GM04504 (cell line): ENCODE measurements around the gene EXOC3L4.

ENCODE experiments used
- DNase-seq: peaks from one replicate; pipeline ENCODE4 v3.0.0-alpha.2; 2012; ENCODE audit warnings: low read depth

The EXOC3L4 gene

DNA sequence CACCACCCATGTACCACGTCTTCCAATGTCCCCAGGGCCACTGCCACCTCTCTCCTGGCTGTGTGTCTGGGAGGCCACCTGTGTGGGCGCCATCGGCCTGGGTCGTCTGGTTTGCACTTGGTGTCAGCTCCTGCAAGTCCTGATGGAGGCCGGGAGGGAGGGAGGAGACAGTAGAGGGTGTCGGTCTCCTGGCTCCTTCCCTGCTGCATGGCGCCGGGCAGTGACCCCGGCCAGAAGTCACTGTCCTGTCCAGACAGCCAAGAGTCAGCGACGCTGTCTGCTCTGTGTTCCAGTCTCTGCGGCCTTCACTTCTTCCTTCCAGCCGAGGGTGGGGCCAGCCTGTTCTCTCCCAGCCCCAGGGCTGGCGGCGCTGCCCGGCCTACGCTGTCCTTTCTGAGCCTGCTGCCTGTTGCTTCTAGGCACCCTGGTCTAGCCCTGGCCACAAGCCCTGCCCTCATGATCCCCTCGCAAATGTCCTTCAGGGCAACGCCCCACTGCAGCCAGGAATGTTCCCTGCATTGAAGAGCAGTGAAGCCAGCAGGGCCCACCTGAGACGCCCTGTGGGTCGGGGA lies 23.5 kb upstream of the EXOC3L4 start:
- DNase-seq: no peak

DNA sequence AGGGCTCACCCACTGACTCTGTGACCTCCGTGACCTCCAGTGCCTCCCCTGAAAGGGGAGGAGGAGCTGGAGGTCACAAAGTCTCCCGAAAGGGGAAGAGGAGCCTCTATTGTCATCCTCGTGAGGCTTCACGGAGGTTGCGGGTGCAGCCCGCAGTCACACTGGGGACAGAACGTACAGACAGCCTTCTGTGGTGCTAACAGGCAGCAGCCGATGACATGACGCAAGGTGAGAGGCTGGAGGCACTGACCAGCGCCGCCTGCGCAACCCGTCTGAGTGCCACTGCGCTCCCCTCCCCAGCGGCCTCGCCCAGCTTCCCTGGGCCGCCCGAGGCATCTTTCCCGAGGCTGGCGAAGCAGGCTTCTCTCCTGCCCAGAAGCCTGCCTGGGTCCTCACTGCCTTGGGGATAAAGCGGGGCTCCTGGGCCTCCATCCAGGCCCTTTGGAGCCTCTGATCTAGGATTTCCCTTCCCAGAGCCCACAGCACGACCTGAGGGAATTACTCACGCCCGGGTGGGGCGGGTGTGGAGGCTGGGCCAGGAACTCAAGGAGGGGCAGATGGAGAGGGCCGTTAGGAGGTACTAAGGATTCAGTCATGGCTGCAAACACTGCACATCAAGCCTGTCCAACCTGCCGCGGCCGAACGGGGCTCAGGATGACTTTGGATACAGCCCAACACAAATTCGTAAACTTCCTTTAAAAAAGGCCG lies 22.8 kb upstream of the EXOC3L4 start:
- DNase-seq: no peak

DNA sequence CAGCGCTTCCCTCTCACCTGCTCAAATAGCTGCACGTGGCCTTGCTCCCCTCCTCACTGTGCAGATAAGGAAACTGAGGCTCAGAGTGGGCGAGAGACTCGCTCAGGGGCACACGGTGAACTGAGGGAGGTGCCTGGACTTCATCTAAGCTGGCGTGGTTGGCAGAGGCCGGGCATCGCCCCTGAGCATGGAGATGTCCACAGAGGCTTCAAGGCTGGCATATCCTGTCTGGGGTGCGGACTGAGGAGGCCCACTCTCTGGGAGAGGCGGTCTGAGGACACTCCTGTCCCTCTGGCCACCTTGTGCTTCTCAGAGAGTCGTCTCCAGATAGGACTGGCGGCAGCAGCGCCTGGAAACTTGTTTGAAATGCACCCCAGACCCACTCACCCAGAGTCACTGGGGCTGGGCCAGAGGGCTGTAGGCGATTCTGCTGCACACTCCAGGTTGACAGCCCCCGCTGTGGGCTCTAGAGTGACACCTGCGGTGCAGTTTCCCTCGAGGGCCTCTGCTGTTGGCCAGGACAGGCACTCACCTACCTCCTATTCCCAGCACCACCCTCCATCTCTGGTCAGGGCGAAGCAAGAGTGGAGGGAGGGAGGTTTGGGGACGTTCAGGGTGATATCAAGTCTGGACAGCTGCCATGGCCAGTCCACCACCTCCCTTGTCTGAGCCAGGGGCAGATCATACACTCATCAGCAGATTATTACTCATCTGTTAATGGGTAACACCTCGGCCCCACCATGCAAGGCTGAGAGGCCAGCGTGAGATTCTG lies 21.7 kb upstream of the EXOC3L4 start:
- no peak for DNase-seq

DNA sequence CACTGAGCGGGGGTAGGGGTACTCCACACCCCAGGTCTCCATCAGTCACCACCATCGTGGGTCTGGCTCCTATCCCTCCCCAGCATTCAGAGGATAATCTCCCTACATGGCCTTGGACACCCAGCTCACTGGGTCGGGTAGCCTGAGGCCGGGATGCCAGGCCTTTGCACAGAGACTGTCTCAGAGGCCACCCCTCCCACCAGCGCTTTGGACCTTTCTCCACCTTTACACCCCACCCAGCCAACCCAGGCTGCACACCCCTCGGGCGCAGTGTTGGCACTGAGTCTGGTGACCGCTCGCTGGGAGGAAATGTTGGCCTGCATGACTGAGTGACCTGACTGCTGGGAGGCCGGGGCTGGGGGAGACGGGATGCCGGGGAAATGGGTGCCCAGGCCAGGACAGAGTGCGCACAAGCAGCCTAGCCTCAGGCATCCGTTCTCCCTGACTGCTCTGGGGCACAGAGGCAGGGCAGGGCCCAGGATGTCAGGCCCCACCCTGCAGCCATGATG lies 21.1 kb upstream of the EXOC3L4 start:
- DNase-seq: no peak

DNA sequence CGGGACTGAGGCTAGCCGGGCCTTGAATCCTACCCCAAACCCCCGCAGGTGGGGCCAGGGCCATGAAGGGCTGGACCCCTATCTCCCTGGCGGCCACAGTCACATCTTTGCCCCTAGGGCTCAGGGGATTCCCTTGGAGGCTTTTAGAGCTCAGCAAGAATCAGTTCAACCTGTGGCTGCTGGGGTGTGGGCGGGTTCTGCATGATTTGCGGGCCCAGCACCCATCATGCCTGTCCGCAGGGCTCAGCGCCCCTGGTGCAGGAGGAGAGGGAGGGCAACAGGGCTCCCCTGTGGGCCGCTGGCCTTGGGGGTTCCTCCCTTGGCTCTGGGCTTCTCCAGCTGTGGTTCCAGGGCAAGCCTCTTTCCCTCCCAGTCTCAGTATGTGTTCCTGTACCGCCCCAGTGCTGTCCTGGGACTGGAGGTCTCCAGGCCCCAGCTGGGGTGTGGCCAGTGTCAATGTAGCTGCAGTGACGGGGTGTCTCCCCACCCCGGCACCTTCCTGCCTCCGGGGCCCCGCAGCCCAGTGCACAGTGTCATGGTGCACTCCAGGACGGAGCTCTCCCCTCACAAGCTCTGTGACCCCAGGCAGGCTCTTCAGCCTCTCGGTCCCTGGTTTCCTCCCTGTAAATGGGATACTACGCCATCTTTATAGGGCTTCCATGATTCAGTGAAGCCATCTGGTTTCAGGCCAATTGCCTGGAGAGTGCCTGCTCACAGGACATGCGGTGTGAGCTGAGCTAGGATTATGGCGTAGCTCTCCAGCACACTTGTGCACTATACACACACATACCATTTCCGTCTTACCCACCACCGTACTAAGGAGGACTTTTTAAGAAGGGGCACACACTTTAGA lies 20.4 kb upstream of the EXOC3L4 start:
- no peak for DNase-seq

DNA sequence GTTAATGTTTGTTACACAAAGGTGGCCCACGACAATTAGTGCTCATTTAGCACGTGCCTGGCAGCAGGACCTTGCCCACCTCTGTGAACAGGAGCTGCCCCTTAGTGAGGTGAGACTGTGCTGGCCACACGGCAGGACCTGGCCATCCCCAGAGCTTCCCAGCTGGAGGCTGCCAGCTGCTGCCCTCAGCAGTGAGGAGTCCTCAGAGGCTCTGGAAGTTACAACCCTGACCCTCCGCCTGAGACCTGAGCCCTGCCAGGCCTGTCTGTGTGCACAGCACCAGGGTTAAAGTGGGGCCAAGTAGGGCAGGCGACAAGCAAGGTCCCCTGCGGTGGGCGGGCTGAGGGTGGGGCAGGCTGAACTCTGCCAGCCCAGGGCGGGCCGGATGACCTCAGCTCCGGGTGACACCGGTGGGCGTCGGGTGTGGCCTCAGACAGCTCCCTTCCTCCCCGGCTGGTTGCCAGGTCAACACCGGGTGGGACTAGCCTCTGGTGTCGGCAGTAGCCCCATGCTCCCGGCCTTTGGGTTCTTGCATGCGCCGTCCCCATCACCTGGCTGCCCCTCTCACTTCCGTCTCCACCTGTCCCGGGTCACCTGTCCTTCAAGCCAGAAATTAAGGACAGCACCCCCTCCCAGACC lies 19.7 kb upstream of the EXOC3L4 start:
- no peak for DNase-seq

DNA sequence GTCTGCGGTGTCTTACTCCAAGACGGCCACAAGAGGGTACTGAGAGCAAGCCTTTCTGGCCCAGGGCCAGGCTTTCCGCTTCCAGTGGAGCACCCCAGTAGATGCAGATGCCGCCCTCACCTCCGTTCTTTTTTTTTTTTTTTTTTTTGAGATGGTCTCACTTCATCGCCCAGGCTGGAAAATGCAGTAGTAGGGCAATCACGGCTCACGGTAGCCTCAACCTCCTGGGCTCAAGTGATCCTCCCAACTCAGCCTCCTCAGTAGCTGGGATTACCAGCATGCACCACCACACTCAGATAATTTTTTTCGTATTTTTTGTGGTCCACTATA lies 16.1 kb upstream of the EXOC3L4 start:
- peak; percentile 45 for DNase-seq

DNA sequence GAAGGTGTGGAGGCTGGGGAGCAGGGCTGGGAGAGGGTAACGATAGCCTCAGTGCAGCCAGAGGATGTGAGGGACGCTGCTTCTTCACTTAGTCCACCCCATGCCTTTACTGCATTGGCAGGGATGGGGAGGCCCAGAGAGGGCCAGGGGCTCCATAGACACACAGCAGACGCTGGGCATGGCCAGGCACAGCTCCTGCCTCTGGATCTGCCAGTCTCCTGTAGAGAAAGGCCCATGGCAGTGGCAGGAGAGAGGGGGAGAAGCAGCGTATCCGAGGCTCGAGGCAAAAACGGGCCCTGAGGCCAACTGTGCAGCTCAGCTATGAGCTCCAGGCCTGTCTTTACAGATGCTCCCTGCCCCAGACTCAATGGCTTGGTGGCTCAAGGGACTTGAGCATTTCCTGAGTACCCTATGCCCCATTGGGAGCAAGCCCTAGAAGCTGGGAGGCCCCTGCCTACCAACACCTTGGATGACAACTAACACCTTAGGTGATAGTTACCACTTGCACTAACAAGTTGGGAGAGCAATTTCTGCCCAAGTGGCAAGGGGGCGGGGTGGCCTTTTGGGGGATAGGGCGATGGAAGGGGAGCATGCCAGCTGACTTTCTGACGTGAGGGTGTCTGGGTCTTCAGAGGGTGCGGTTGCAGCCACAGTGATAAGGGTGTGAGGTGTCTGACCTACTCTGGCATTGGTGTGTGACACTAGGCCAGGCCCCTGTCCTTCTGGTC lies 15.5 kb upstream of the EXOC3L4 start:
- no peak for DNase-seq

DNA sequence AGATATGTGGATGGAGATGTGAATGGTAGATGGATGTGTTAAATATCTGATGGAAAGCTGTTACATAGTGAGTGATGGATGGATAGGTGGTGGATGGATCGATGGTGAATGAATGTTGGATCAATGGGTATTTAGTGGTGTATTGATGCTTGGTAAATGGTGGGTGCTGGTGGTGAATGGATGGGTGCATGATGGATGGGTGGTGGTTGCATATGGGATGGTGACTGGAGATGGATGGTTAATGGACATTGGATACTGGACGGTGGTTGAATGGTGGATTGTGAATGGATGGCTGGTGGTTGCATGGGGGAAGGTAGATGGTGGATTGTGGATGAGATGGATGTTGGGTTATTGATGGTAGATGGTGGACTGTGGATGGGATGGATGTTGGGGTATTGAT lies 12.6 kb upstream of the EXOC3L4 start:
- no peak for DNase-seq

DNA sequence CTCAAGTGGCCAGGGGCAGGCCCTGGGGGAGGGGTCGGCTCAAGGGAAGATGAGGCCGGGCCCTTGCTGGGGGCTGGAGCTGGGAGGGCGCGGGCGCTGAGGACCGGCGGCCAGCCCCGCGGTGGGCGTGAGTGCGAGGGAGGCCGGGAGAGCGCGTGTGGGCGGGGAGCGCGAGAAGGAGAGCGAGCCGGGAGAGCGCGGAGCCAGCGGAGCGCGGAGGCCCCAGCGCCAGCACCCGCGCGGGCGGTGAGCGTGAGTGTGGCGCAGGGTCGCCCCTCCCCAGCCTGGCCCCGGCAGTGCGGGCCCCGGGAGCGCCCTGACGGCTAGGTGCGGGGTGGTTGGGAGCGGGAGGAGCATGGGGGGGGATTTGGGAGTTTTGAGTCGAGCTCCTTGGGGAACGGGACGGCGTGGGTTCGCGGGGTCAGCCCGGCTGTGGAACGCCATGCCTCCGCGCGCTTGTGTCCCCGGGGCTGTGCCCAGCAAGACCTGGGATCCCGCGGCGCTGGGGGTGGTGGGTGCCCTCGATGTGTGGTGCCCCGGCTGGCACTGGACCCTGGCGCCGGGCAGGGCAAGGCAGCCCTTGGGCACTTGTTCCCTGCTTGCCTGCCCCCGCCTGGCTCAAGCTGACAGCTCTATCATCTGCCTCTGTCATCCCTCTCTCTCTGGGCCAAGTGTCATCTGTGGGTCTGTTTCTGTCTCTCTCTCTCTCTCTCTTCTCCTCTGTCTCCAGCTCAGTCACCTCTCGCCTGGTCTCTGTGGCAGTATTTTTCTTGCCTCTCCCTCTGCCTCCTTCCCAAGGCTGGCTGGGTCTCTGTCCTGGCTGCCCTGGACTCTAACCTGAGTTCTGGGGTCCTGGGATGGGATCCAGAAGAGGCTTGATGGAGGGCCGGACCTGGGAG lies 10.3 kb upstream of the EXOC3L4 start, which contains the start of gene LBHD2:
LBHD2 (plus strand) TSS at position 190 of the 899 bp plus-strand sequence. CDS start 1,803 bp downstream, outside the sequence.
- no peak for DNase-seq

DNA sequence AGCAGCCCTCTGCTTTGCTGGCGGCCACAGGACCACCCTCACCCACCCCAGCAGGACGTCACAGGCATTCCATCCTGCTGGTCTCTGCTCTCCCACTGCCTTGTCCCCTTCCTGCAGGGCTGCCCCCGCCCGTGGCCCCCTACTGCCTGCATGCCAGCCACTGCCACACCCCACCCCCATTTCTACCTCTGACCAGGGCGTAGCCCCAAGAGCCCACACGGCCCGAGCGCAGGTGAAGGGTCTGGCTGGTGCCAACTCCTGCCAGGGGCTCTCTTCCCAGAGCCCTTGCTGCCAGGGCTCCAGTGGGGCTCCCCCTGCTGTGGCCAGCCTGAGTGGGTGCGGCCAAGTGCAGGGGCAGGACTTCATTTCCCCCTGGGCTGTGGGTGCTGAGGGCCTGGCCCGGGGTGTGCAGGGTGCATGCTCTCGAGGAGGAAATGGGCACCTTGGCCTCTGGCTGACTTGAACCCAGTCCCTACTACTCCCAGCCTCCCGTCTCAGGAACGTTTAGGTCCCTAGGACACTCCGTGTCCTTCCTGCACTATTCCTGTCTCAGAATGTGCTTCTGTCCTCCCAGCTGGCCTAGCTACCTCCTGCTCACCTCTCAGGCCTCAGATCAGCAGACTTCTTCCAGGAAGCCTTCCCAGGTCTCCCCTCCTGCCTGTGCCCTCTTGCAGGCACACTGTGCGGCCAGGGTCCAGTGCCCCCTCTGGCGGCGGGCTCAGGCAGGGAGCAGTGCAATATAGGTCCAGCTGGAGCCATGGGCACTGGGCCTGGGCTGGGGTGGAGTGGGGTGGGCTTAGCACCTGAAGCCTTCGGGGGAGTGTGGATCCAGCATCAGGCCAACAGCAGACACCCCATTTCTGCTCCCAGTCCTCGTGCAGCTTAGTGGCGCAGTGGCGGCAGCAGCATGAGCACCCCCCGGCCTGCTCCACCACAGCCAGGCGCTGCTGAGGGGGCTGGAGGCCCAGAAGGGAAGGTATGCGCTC lies 9.1 kb upstream of the EXOC3L4 start:
- no peak for DNase-seq

DNA sequence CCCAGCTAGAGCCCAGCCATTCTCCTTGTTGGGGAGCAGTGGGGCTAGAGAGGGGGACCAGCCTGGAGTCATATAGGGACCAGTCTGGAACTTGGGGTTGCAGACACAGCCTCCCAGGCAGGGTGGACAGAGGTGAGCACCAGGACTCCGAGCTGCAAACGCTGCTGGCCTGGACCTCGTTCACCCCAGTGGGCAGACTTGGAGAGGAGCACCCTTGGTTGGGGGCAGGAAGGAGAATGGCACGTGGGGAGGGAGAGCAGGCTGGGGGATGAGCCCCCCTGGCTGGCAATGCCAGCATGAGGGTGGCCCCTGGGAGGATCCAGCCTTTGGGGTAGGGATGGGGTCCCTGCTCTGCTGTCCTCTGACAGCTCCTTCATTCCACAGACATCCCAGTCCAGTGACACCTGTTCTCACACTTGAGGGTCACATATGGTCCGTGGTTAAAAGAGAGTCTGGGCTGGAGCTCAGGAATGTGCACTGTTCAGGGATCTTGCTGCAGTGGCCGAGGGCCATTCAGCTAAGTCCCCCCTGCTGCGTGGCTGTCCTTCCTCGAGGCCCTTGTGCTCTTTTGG lies 7.7 kb upstream of the EXOC3L4 start:
- no peak for DNase-seq

DNA sequence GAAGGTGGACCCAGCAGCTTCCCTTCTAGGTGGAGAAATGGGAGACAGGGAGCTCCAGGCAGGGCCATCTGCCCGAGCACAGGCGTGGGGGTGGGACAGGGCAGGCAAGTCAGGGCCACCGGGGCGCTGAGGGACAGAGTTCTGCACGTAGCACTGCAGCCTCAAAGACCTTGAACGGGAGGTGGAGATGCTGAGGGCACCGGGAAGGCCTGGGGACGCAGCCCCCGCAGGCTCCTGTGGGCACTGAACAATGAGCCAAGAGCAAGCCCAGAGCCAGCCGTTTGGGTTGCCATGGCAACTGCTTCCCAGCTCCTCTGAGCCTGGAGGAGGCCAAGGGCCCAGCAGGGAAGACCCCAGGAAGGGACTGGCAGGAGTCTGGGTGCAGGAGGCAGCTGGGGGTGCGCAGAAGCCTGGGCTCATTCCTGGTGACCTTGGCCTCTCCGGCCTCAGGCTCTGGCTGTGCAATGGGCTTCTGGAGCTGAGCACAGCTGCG lies 7.1 kb upstream of the EXOC3L4 start:
- no peak for DNase-seq

DNA sequence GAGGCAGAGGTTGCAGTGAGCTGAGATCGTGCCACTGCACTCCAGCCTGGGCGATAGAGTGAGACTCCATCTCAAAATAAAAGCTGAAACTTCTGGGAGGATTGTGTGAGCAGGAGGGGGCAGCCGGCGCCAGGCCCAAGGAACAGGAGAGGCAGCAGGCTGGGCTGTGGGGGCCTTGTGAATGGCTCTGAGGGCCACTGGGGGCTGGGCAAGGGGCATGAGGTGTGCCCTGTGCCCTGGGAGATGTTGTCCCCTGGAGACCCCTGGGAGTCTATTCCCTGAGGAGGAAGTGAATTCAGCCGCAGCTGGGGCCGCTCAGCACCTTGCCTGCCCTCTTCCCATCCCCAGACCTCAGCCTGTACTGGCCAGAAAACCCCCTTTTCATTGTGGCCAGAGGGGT lies 5.6 kb upstream of the EXOC3L4 start:
- no peak for DNase-seq

DNA sequence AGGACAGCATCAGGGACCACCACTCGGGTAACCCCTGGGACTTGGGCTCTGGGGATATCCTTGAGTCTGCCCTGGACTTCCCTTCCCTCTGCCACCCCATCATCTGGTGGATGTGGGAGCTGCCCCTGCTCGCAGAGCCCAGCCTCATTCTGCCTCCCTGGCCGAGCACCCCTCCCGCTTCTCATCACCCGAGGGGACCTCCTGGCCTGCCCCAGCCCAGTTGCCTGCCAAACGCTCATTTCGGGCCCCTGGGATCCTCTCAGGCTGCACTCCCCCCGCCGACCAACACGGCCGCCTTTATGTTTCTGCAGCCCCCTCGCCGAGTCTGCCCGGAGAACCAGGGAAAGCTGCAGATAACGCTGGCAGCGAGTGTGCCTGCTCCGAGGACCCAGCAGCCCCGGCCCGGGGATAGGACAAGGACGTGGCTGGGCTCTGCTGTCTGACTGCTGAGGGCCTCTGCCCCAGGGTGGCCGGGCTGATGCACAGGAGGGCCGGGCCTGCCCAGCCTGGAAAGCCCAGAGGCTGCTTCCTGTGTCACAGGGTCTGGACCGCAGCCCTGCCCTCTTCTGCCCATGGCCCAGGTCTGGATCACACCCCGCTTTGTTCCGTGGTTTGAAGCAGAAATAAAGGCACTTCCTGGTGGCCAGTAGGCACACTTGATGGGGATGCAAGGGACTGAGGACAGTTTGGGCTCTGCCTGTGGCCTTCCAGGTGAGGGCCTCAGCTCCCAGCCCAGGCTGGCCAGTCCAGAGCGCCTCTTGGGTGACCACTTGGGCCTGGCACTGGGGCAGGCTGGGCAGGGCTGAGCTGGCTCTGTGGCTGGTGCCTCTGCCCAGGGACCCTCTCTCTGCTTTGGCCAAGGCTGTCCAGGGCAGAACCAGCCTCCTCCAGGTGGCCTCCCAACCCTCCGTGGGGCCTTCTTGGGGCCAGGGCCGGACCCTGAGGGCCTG lies 4.9 kb upstream of the EXOC3L4 start:
- DNase-seq: no peak

DNA sequence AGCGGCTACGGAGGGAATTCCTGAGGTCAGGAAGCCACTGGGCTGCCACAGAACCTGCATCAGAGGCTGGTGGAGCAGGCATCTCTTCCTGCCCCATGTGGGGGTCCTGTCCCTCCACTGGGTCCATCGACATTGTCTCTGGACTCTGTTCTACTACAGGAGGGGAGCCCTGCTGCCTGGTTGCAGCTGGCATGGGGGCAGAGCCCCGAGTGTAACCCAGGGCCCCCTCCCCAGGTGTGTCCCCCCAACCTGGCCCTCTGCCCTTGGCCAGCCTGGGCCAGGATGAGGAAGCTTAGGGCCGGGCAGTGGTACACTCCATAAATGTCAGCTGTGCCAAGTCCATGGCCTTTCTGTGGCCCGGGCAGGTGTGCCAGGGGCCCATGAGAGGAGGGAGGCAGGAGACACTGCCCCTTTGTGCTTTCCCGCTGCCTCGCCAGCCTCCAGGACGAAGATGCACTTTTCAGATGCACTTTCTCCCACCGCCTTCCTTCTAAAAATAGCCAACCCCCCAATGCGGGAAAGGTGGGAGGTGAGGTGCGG lies 4.0 kb upstream of the EXOC3L4 start:
- DNase-seq: no peak
